B cell (primary cell): ENCODE measurements around the gene AGAP1.

ENCODE experiments used
- EZH2 ChIP-seq: IDR thresholded peaks from 2 replicates; pipeline ENCODE4 v1.6.1; 2012; ENCODE audit warnings: borderline replicate concordance, low read depth, mild to moderate bottlenecking, moderate library complexity, low read length; ENCODE audit not compliant: insufficient read depth, poor library complexity, severe bottlenecking
- TF ChIP-seq, protein P1 (sequence below): fragments of 200-600 bp; IDR thresholded peaks from one replicate; pipeline ENCODE4 v1.8.0; 2022; ENCODE audit warnings: antibody characterized with exemption, mild to moderate bottlenecking

DNA sequence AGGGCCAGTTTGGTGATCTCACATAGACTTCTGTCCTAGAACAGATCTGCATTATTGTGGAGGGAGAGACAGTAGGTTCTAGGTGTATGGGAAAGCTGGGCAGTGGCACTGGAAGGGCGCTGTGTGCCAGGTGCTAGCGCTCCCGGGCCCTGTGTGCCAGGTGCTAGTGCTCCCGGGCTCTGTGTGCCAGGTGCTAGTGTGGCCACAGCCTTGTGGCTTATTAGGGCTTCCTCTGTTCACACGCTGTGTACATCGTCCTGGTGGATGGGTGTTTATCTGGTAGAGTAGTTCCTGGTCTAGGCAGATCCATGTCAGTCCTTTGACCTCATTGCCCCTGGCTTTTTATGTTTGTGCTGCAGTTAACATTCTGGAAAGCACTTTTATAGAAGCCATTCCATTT lies 263.4 kb downstream of the AGAP1 start:
- TF ChIP-seq, protein P1, sequence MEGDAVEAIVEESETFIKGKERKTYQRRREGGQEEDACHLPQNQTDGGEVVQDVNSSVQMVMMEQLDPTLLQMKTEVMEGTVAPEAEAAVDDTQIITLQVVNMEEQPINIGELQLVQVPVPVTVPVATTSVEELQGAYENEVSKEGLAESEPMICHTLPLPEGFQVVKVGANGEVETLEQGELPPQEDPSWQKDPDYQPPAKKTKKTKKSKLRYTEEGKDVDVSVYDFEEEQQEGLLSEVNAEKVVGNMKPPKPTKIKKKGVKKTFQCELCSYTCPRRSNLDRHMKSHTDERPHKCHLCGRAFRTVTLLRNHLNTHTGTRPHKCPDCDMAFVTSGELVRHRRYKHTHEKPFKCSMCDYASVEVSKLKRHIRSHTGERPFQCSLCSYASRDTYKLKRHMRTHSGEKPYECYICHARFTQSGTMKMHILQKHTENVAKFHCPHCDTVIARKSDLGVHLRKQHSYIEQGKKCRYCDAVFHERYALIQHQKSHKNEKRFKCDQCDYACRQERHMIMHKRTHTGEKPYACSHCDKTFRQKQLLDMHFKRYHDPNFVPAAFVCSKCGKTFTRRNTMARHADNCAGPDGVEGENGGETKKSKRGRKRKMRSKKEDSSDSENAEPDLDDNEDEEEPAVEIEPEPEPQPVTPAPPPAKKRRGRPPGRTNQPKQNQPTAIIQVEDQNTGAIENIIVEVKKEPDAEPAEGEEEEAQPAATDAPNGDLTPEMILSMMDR = no peak
- TF ChIP-seq EZH2 = no peak
